IPS-NIHi7 (cell line): ENCODE measurements around the gene TRIM9.
"Not testable (repeated sequence)": the region's sequence is repeated elsewhere in the genome, so short reads cannot be mapped to it uniquely, and the experiment has no call there.

ENCODE experiments used
- DNase-seq: peaks from one replicate; pipeline ENCODE4 v3.0.0; 2012; ENCODE audit warnings: mixed read lengths; ENCODE audit errors: extremely low spot score

TRIM9 gene

DNA sequence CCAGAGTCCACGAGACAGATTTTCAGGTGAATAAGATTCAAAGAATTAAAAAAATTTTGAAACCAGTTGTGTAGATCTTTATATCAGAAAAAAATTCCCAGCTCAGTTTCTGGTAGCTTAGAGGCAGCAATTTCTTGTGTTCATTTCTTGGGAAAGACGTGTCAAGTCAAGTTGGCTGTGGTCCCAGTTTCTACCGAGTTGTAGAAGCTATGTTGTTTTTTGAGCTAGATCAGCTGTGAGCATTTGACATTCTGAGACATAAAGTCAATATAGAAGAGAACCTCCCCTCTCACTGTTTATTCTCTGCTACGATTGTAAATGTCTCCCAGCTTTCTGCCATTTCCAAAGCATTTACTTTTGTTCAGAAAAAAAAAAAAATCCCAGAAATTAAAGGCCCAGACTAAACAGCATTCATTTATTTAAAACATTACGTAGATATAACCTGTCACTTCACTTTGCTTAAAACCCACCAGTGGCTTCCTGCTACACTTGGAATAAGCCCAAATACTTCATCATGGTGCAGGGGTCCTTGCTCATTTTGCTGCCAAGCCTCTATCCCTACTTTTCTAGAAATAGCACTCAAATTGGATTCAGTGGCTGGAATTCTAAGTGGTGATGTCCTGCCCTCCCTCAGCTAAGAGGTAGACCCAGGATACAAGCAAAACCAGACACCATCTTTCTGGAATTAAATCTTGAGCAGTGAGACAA is 130.1 kb downstream of the TRIM9 start:
- no peak for DNase-seq

DNA sequence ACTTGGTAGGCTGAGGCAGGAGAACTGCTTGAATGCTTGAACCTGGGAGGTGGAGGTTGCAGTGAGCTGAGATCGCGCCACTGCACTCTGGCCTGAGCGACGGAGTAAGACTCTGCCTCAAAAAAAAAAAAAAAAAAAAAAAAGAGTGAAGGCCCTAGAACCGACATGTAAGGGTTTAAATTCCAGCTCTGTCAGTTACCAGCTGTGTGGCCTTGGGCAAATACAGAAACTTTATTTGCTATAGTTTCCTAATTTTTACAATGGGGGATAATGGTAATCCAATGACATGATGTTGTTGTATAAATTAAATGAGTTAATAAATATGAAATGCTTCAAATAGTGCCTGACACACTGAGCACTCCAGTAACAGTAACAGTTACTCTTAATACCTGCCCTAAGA is 131.0 kb downstream of the TRIM9 start:
- DNase-seq: no peak

- no peak for DNase-seq
Observed at GRCh38 chr14:50961605-50962221, 133.2 kb downstream of the TRIM9 start.

- no peak for DNase-seq
Observed at GRCh38 chr14:50957296-50957695, 137.6 kb downstream of the TRIM9 start.

GRCh38 chr14:50956421-50956820 is 138.5 kb downstream of the TRIM9 start:
- DNase-seq: not testable (repeated sequence)

- DNase-seq: peak; percentile 80
Observed at GRCh38 chr14:50955373-50956043, 139.4 kb downstream of the TRIM9 start.

GRCh38 chr14:50954811-50955372 is 140.0 kb downstream of the TRIM9 start:
- peak; percentile 38 for DNase-seq

DNA sequence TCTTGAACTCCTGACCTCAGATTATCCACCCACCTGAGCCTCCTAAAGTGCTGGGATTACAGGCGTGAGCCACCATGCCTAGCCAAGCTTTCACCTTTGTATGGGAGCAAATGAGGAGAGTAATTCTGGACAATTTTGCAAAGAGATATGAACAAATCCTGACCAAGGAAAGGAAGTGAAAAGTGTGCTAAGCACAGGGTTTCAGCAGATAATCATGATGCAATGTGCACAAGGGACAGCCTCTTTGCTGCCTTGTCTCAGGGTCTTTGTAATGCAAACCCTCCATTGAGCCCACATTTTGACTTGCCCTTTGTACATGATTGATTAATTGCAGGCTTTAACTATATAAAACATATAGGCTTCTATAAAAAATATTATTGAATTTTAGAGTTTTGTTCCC is 141.4 kb downstream of the TRIM9 start:
- DNase-seq: no peak

- no peak for DNase-seq
Observed at GRCh38 chr14:50951032-50951431, 143.9 kb downstream of the TRIM9 start.

GRCh38 chr14:50948205-50948604 is 146.7 kb downstream of the TRIM9 start:
- no peak for DNase-seq

DNA sequence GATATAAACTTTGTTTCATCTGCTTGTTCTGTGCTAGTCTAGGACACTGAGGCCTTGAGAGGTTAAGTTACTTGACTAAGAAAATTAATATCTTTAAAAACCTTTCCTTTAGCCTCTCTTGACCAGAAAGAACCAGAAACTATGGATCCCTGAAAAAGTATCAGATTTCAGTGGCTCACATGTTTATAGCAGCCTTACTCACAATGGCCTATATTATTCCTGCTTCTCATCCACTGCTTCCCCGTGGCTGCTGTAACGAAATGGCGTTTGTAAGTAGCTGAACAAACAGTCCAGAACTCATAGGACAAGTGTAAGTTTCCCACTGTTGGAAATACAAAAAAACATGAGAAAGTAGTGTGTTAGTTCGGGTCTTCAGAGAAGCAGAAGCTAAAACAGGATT is 147.5 kb downstream of the TRIM9 start:
- DNase-seq: no peak

DNA sequence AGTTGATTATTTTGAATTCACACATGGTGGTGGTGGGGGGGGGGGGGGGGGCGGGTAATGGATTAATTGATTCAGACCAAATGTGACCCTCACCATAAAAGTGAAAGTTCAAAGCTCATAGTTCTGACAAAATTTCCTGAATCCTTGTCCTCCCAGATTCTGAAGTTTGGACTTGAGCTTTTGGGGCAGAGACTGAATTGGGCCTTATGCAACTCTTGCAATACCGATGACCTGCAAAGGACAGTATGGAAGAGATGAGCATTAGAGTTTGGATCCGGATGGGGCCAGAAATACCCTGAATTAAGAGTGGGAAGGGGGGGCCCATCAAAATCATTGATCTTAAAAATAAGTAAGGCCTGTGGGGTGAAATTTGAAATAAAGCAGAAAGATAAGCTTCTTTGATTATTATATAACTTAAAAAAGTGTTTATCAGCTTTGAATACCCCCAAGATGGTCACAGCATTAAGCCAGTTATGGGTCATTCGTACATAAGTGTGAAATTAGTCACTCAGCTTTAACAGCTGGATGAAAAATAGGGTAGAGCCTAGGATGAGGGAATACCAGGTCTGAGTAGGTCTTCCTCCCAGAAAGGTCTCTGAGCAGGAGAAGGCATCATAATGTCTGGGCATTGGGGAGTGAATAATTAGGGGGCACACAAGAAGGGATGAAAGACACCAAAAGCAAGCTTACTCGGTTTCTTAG is 148.5 kb downstream of the TRIM9 start:
- no peak for DNase-seq

GRCh38 chr14:50944647-50945413 is 150.1 kb downstream of the TRIM9 start:
- DNase-seq: peak; percentile 19

DNA sequence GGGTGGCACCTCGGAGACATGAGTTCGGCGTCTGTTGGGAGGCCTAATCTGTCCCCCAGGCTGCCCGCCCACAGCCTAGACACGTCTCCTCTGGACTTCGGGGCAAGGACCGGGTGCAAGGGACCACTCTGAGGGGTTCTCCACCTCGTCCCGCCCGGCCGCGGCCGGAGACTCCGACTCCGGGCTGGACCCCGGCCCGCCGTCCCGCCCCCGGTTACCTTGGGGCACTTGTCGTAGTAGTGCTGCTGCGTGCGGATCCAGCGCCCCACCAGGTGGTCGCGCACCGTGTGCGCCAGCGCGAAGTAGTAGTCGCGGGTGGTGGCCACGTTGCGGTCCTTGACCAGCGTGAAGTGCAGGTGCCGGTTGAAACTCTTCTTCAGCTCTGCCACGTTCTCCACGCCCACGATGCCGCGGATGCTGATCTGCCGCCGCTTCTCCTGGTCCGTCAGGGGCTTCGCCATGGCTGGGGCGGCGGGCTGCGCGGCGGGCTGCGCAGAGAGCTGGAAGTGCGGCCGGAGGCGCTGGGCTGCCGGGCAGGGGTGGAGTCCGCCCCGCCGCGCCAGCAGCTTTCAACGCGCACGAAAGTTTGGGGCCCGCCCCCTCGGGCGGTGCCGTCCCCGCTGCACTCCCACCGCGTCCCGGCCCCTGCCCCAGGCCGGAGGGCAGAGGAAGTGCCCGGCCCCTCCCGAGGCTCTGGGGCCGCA is 150.8 kb downstream of the TRIM9 start, which contains the start of gene PYGL:
TSS of gene PYGL (minus strand) at position 541 of the 704 bp plus-strand sequence. CDS start at position 461, 80 bp downstream.
- peak; percentile 84 for DNase-seq

GRCh38 chr14:50943261-50943942 is 151.5 kb downstream of the TRIM9 start:
- DNase-seq: peak; percentile 74

DNA sequence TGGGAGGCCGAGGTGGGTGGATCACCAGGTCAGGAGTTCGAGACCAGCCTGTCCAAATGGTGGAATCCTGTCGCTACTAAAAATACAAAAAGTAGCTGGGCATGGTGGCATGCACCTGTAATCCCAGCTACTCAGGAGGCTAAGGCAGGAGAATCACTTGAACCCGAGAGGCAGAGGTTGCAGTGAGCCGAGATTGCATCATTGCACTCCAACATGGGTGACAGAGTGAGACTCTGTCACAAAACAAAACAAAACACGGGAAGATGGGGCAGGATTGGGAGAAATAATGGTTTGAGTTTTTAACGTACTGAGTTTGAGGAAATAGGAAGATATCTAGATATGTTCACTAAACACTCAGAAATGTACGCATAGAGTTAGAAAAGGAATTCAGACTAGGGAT is 153.3 kb downstream of the TRIM9 start:
- DNase-seq: not testable (repeated sequence)

GRCh38 chr14:50941151-50941550 is 153.8 kb downstream of the TRIM9 start:
- DNase-seq: no peak

- DNase-seq: no peak
Observed at GRCh38 chr14:50937800-50938199, 157.1 kb downstream of the TRIM9 start.

GRCh38 chr14:50937325-50937724 is 157.6 kb downstream of the TRIM9 start:
- DNase-seq: no peak

DNA sequence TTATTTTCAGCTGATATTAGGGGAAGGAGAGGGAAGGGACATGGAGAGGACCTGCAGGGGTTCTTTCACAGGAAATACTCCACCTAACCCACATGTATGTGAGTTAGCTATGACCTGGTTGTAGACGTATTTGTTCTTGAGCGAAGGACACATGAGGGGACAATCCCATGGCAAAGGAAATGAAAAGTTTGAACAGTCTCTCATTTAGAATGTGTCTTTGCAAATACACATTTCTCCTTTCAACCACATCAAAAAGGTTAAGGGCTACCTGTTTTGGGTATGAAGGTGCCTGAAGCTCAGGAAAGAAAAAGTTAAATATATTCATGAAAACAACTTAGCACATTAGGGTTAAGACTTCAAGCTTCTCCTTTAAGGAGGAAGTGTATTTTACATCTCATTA is 158.0 kb downstream of the TRIM9 start:
- DNase-seq: no peak
